Body of pancreas (tissue), 4 donors: ENCODE results near the gene ABCC3. TPM values are rescaled to one million over a fixed set of nuclear protein-coding genes. Genes with fewer than 3 reads are reported as not detected.

Experiments used
- ATAC-seq: fragments of 150-250 bp; one replicate; pipeline ENCODE4 v1.9.1; 2016
- DNase-seq, 4 donors: peaks; one replicate each; pipeline ENCODE4 v3.0.0-alpha.2; 2019
- H3K27ac ChIP-seq, 4 donors: fragments of 200-600 bp; sonication (generic); 1 replicate in 3 of 4; 2 replicates in 1 of 4; pipeline versions ENCODE4 v1.5.1 to v1.6.1; 2016 to 2019; ENCODE audit warnings: mild to moderate bottlenecking in 1 of 4, mixed read lengths in 1 of 4, moderate library complexity in 1 of 4
- H3K27me3 ChIP-seq, 2 donors: fragments of 200-600 bp; sonication (generic); one replicate each; pipeline ENCODE4 v1.6.0; 2016; ENCODE audit warnings: mild to moderate bottlenecking in 1 of 2
- H3K36me3 ChIP-seq, 2 donors: fragments of 200-600 bp; sonication (generic); replicated peaks in 1 of 2; 2 replicates each; pipeline ENCODE4 v1.5.1; 2016; ENCODE audit warnings: low read depth in 2 of 2; ENCODE audit not compliant: insufficient read depth in 1 of 2
- H3K4me1 ChIP-seq: fragments of 200-600 bp; sonication (generic); one replicate; pipeline ENCODE4 v1.6.0; 2016
- H3K4me3 ChIP-seq, 2 donors: fragments of 200-600 bp; sonication (generic); 1 replicate in 1 of 2; 2 replicates in 1 of 2; pipeline ENCODE4 v1.5.1; 2016 to 2019
- H3K9me3 ChIP-seq, 3 donors: fragments of 200-600 bp; sonication (generic); 1 replicate in 2 of 3; 2 replicates in 1 of 3; pipeline ENCODE4 v1.5.1; 2016
- CTCF ChIP-seq, 7 experiments: fragments of 450-650 bp in 4 of 7; fragments of 200-600 bp in 3 of 7; sonication (generic) in 3 of 7; IDR thresholded peaks; one replicate each; pipeline ENCODE4 v1.5.1; 2016 to 2019; ENCODE audit warnings: antibody characterized with exemption in 7 of 7
- POLR2A ChIP-seq, 3 donors: fragments of 450-650 bp; IDR thresholded peaks; one replicate each; pipeline ENCODE4 v1.6.1; 2016; ENCODE audit warnings: antibody characterized with exemption in 3 of 3, mild to moderate bottlenecking in 2 of 3
- WGBS, 2 donors: methylation state at CpG; one replicate each; pipeline ENCODE4 v1.1.5; 2017; 5-methylcytosine and 5-hydroxymethylcytosine counted together
- intact Hi-C: fragments of 100-400 bp; cut with DNase I; formaldehyde crosslinking; loops from one replicate; pipeline ENCODE4 v1.15.1; 2023
- total RNA-seq, 2 donors: library from RNA; depleted of rRNA; stranded (reverse); fragments of >200 nt; gene quantifications; one replicate each; pipeline ENCODE4 v1.1.0, GENCODE V29; 2016

Gene ABCC3
- total RNA-seq, 2 donors from 2014 or later, result 130 to 163 TPM

- Histone ChIP-seq H3K27ac (peak overlapping the region; percentile 82 to 89 (median 86)), H3K4me3 (no peak overlapping the region), H3K4me1 (peaks cover 95% of the 10 kb centered on the region), H3K36me3 (no peaks in the 10 kb centered on the region), H3K27me3 (no peaks in the 10 kb centered on the region), H3K9me3 (no peaks in the 10 kb centered on the region)
- ATAC-seq, result no peak
- TF ChIP-seq CTCF (IDR thresholded peaks at IDR 0.05) (no peak), POLR2A (IDR thresholded peaks at IDR 0.05) (no peak)
- intact Hi-C loops, result no loop called here
- peak in 1 of 4 donors; percentile 60 for DNase-seq
- WGBS, 2 donors, result 58 to 76% methylated on average over 1 to 2 of the region's 2 CpGs
These were observed 3.9 kb downstream of the ABCC3 start for GRCh38 chr17:50638606-50638965.

GRCh38 chr17:50638966-50639713 lies 4.5 kb downstream of the ABCC3 start:
- H3K4me3 ChIP-seq, result no peak overlapping the region
- intact Hi-C loops, result no loop called here
- 7 to 9% methylated on average over 6 to 9 of the region's 9 CpGs for WGBS, 2 donors
- H3K27me3 ChIP-seq, result no peaks in the 10 kb centered on the region
- ATAC-seq (peak; percentile 85), DNase-seq (peak; percentile 98 to 100 (median 99))
- no peaks in the 10 kb centered on the region for H3K9me3 ChIP-seq
- no peak for TF ChIP-seq CTCF (IDR thresholded peaks at IDR 0.05)
- TF ChIP-seq POLR2A (IDR thresholded peaks at IDR 0.05), result peak in 1 of 3 donors; percentile 10
- H3K27ac ChIP-seq, result peak overlapping the region; percentile 82 to 89 (median 86)
- no peaks in the 10 kb centered on the region for H3K36me3 ChIP-seq
- peaks cover 94% of the 10 kb centered on the region for H3K4me1 ChIP-seq

GRCh38 chr17:50640686-50641351 lies 6.1 kb downstream of the ABCC3 start:
- 67 to 72% methylated on average over 6 to 12 of the region's 12 CpGs for WGBS, 2 donors
- H3K9me3 ChIP-seq, result no peaks in the 10 kb centered on the region
- DNase-seq, result no peak
- intact Hi-C loops, result no loop called here
- no peaks in the 10 kb centered on the region for H3K36me3 ChIP-seq
- TF ChIP-seq POLR2A (IDR thresholded peaks at IDR 0.05), result no peak
- TF ChIP-seq CTCF (IDR thresholded peaks at IDR 0.05), result no peak
- peak overlapping the region; percentile 82 to 89 (median 86) for H3K27ac ChIP-seq
- no peaks in the 10 kb centered on the region for H3K27me3 ChIP-seq
- ATAC-seq, result no peak
- peaks cover 79% of the 10 kb centered on the region for H3K4me1 ChIP-seq
- H3K4me3 ChIP-seq, result no peak overlapping the region

GRCh38 chr17:50641357-50641756 lies 6.7 kb downstream of the ABCC3 start:
- 29 to 44% methylated on average over 3 of the region's 3 CpGs for WGBS, 2 donors
- DNase-seq, result peak in 2 of 4 donors; percentile 36 to 57
- no peaks in the 10 kb centered on the region for H3K36me3 ChIP-seq
- TF ChIP-seq POLR2A (IDR thresholded peaks at IDR 0.05) (no peak), CTCF (IDR thresholded peaks at IDR 0.05) (no peak)
- peak overlapping the region; percentile 82 to 89 (median 86) for H3K27ac ChIP-seq
- H3K27me3 ChIP-seq, result no peaks in the 10 kb centered on the region
- H3K9me3 ChIP-seq, result no peaks in the 10 kb centered on the region
- no peak for ATAC-seq
- intact Hi-C loops, result no loop called here
- no peak overlapping the region for H3K4me3 ChIP-seq
- H3K4me1 ChIP-seq, result peaks cover 75% of the 10 kb centered on the region
